Chondrocyte (in vitro differentiated cells): ENCODE results near the gene ZNF511. TPM values are rescaled to one million over a fixed set of nuclear protein-coding genes. Genes with fewer than 3 reads are reported as not detected.

ENCODE experiments used
- DNase-seq: peaks from one replicate; pipeline ENCODE4 v3.0.0; 2021; ENCODE audit warnings: mixed read lengths, low spot score
- H3K27ac Mint-ChIP-seq: one replicate; pipeline ENCODE4 v1.8.0; 2021; ENCODE audit warnings: mild to moderate bottlenecking, moderate library complexity, mixed read lengths; ENCODE audit not compliant: unreplicated experiment
- H3K27me3 Mint-ChIP-seq: 2 replicates; pipeline ENCODE4 v1.8.0; 2021; ENCODE audit warnings: low read depth, mixed read lengths
- H3K36me3 Mint-ChIP-seq: 2 replicates; pipeline ENCODE4 v1.8.0; 2021; ENCODE audit warnings: low read depth, mixed read lengths
- H3K4me1 Mint-ChIP-seq: 2 replicates; pipeline ENCODE4 v1.8.0; 2021; ENCODE audit warnings: low read depth, mild to moderate bottlenecking, mixed read lengths
- H3K4me3 Mint-ChIP-seq: one replicate; pipeline ENCODE4 v1.8.0; 2021; ENCODE audit warnings: mild to moderate bottlenecking, moderate library complexity, mixed read lengths; ENCODE audit not compliant: unreplicated experiment
- H3K9me3 Mint-ChIP-seq: 2 replicates; pipeline ENCODE4 v1.8.0; 2021; ENCODE audit warnings: low read depth, mixed read lengths
- total RNA-seq: library from RNA; stranded (reverse); gene quantifications from 3 replicates; pipeline ENCODE4 v1.2.1, GENCODE V29; 2021
- TF ChIP-seq, protein P1 (sequence below): fragments of 200-600 bp; sonication (generic); IDR thresholded peaks from 2 replicates; pipeline ENCODE4 v1.5.0; 2021; ENCODE audit warnings: antibody characterized with exemption, mild to moderate bottlenecking, moderate library complexity

ZNF511 gene
- total RNA-seq, 1 donor from 2014 or later: 25.6 TPM

DNA sequence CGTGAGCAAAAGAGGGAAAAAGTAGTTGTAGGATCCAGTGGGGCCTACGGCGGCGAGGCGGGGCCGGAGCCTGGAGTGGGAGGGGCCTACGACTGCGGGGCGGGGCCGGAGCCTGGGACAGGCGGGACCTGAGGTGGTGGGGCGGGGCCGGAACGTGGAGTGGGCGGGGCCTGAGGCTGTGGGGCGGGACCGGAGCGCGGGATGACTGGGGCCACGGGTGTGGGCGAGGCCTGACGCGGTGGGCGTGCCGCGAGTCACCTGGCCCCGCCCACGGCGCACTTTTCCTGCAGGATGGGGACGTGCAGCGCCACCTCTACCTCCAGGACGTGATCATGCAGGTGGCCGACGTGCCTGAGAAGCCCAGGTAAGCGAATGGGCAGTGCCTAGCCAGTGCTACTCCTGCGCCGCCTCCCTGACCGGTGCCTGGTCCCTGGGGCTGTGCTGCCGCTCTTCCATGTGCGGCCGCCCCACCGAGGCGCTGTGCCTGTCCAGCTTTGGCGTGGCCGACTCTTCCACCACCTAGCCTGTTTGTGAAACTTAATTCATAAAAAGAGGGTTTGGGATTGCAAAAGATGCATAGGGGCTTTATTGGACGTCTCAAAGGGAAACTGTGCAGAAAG, 496 bp downstream of the ZNF511 start:
- Mint-ChIP-seq H3K27me3 (no peaks in the 10 kb centered on the region), H3K4me3 (peak overlapping the region; percentile 66), H3K27ac (peak overlapping the region; percentile 75), H3K36me3 (peaks cover 5% of the 10 kb centered on the region), H3K9me3 (no peaks in the 10 kb centered on the region), H3K4me1 (peaks cover 26% of the 10 kb centered on the region)
- peak; percentile 96 for DNase-seq
- TF ChIP-seq, protein P1, sequence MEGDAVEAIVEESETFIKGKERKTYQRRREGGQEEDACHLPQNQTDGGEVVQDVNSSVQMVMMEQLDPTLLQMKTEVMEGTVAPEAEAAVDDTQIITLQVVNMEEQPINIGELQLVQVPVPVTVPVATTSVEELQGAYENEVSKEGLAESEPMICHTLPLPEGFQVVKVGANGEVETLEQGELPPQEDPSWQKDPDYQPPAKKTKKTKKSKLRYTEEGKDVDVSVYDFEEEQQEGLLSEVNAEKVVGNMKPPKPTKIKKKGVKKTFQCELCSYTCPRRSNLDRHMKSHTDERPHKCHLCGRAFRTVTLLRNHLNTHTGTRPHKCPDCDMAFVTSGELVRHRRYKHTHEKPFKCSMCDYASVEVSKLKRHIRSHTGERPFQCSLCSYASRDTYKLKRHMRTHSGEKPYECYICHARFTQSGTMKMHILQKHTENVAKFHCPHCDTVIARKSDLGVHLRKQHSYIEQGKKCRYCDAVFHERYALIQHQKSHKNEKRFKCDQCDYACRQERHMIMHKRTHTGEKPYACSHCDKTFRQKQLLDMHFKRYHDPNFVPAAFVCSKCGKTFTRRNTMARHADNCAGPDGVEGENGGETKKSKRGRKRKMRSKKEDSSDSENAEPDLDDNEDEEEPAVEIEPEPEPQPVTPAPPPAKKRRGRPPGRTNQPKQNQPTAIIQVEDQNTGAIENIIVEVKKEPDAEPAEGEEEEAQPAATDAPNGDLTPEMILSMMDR: no peak

DNA sequence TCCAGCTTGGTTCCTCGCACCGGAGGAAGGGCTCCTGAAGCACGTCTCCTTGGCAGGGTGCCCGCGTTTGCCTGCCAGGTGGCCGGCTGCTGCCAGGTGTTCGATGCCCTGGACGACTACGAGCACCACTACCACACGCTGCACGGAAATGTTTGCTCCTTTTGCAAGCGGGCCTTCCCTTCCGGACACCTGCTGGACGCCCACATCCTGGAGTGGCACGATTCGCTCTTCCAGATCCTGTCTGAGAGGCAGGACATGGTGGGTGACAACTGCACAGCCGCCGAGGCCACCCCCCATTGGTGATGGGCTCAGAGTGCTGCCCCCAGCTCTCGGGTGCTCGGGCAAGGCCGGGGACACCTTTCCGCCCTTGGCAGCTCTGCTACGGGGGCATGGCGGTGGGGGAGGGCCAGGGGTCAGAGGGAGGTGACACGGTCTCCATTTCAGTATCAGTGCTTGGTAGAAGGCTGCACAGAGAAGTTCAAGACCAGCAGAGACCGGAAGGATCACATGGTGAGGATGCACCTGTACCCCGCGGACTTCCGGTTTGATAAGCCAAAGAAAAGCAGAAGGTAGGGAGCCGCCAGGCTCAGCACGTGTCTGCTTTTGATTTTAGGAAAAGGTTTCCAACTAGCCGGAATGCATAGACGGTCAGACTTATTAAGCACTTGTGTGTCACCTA, 1.1 kb downstream of the ZNF511 start:
- Mint-ChIP-seq H3K27ac (no peak overlapping the region), H3K36me3 (peaks cover 5% of the 10 kb centered on the region), H3K27me3 (no peaks in the 10 kb centered on the region), H3K4me3 (peak overlapping the region; percentile 35), H3K4me1 (peaks cover 23% of the 10 kb centered on the region), H3K9me3 (no peaks in the 10 kb centered on the region)
- TF ChIP-seq, protein P1: no peak
- peak; percentile 90 for DNase-seq

DNA sequence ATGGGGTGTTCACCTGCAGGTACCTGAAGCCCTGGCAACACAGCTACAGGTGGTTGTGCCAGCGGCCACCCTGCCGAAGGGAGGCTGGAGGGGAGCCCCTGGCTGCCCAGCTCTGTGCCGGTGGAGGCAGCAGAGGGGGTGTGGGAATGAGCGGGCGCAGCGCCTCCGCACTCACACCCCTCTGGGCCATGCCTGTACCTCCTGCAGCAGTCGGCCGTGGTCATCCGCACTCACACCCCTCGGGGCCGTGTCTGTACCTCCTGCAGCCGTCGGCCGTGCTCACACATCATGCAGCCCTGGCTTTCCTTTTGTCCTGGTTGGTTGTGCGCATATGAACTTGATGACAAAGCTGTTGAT, 1.7 kb downstream of the ZNF511 start:
- DNase-seq: peak; percentile 87
- TF ChIP-seq, protein P1: no peak
- no peaks in the 10 kb centered on the region for H3K27me3 Mint-ChIP-seq
- no peak overlapping the region for H3K27ac Mint-ChIP-seq
- no peaks in the 10 kb centered on the region for H3K9me3 Mint-ChIP-seq
- peaks cover 5% of the 10 kb centered on the region for H3K36me3 Mint-ChIP-seq
- no peak overlapping the region for H3K4me3 Mint-ChIP-seq
- H3K4me1 Mint-ChIP-seq: peaks cover 18% of the 10 kb centered on the region

DNA sequence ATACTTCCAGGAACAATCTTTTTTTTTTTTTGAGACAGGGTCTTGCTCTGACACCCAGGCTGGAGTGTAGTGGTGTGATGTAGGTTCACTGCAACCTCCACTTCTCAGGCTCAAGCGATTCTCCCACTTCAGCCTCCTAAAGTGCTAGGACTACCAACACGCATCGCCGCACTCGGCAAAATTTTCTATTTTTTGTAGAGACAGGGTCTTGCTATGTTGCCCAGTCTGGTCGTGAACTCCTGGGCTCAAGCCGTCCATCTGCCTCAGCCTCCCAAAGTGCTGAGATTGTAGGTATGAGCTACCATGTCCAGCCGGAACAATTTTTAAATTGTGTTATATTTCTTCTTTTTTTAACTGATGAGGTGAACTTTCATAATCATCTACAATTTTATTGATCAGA, 2.1 kb downstream of the ZNF511 start:
- Mint-ChIP-seq H3K27me3 (no peaks in the 10 kb centered on the region), H3K27ac (no peak overlapping the region), H3K9me3 (no peaks in the 10 kb centered on the region), H3K4me3 (no peak overlapping the region), H3K4me1 (peaks cover 17% of the 10 kb centered on the region), H3K36me3 (peaks cover 5% of the 10 kb centered on the region)
- peak; percentile 24 for DNase-seq
- TF ChIP-seq, protein P1: no peak

DNA sequence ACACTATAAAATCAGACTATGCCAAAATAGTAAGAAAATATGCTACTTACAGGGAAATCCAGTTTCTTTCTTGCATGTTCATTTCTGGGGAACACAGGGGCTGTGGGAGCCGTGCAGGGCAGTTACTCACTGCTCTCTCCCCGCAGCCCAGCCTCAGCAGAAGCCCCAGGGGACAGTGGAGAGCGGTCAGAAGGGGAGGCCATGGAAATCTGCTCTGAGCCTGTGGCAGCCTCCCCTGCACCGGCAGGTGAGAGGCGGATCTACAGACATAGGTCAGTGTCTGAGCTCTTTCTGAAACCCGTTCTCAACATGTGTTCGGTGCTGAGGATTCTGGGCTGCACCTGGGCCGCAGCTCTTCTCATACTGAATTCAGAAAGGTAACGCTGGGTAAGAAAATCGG, 2.9 kb downstream of the ZNF511 start:
- DNase-seq: peak; percentile 66
- TF ChIP-seq, protein P1: no peak
- H3K4me1 Mint-ChIP-seq: peaks cover 17% of the 10 kb centered on the region

More for the DNA sequence above, 2.9 kb downstream of the ZNF511 start:
- no peak overlapping the region for H3K27ac Mint-ChIP-seq
- no peaks in the 10 kb centered on the region for H3K27me3 Mint-ChIP-seq
- H3K9me3 Mint-ChIP-seq: no peaks in the 10 kb centered on the region
- H3K4me3 Mint-ChIP-seq: no peak overlapping the region
- H3K36me3 Mint-ChIP-seq: peaks cover 5% of the 10 kb centered on the region
